ENCODE measurements around the gene PTH1R. TPM values are rescaled to one million over a fixed set of nuclear protein-coding genes. Genes with fewer than 3 reads are reported as not detected.
A peak's percentile ranks its signal among the peaks of the same experiment; 100 is the strongest.

PTH1R gene
- total RNA-seq, 2 donors from 2014 or later: 5.6 to 8.9 TPM

DNA sequence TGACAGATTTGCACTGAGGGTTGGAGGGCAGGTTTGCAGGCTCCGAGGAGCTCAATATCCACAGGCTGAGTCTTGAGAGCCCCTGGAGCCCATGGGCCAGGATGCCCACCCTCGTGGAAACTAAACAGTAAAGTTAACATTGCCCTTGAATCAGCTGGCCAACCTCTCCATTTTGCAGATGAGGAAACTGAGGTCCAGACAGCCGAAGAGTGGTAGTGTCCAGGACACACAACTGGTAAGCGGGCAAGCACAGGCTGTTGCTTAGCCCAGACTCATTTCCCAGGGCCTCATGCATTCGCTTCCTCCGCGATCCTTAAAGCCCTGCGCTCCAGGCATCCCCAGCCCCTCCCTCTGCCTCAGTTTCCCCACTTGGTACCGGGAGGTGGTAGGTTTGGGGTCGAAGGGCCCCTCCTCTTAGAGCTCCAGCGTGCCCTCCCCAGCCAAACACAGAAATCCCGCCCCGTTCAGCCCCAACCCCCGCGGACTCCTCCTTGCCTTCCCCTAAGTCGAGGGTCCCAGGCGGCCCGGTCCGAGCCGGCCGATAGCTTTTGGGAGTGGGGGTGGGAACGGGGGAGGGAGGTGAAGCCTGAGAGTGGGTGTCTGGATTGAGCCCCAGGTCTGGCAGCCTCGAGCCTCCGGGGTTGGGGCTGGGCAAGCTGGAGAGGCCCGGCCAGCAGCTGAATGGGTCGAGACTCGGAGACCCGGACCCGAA, 3.5 kb downstream of the PTH1R start:
- ATAC-seq (ENCODE audit: insufficient number of reproducible peaks, low FRiP score, low read depth): no peak
- peaks cover 3 to 27% of the 10 kb centered on the region in 2 donors for H3K4me1 ChIP-seq (ENCODE audit: control insufficient read depth in 1 of 2, low read depth in 2 of 2)

DNA sequence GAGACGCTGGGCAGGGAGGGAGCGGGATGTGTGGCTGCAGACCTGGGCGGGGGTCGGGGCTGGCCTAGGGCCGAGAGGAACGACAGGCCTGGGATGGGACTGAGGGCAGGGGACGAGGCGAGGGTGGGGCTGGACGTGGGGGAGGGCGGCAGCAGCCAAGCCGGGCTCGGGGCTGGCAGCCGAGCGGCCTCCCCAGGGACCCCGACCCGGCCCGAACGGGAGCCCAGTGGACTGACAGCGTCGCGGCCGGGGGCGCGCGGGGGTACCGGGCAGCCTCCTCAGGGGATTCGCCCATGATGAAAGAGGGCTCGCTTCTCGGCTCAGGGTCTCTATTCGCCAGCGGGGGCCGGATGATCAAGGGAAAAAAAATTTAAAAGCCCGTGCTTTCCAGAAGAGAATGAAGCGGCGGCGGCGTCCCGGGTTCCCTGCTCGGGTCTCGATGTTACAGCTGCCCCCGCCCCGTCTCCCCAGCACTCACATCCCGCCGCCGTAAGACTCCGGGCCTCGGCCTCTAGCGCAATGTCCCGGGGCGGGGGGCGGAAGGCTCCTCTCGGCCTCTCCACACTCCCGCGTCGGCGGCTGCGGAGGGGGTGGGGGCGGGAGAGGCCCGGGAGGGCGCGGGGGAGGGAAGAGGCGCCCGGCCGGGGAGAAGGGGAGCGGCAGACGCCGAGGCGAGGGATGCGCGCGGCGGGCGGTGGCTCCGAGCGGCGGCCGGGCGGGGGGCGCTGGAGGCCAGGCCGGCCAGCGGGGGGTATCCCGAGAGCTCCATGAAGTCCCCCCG, 4.3 kb downstream of the PTH1R start:
- H3K27me3 ChIP-seq (replicated peaks; ENCODE audit: insufficient read depth): no peaks in the 10 kb centered on the region
- no peaks in the 10 kb centered on the region for H3K36me3 ChIP-seq
- TF ChIP-seq, protein P1, sequence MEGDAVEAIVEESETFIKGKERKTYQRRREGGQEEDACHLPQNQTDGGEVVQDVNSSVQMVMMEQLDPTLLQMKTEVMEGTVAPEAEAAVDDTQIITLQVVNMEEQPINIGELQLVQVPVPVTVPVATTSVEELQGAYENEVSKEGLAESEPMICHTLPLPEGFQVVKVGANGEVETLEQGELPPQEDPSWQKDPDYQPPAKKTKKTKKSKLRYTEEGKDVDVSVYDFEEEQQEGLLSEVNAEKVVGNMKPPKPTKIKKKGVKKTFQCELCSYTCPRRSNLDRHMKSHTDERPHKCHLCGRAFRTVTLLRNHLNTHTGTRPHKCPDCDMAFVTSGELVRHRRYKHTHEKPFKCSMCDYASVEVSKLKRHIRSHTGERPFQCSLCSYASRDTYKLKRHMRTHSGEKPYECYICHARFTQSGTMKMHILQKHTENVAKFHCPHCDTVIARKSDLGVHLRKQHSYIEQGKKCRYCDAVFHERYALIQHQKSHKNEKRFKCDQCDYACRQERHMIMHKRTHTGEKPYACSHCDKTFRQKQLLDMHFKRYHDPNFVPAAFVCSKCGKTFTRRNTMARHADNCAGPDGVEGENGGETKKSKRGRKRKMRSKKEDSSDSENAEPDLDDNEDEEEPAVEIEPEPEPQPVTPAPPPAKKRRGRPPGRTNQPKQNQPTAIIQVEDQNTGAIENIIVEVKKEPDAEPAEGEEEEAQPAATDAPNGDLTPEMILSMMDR (IDR thresholded peaks at IDR 0.05): no peak
- no peak for ATAC-seq (ENCODE audit: insufficient number of reproducible peaks, low FRiP score, low read depth)
- H3K4me3 ChIP-seq: peak overlapping the region; percentile 93
- peaks cover 3 to 27% of the 10 kb centered on the region in 2 donors for H3K4me1 ChIP-seq (ENCODE audit: control insufficient read depth in 1 of 2, low read depth in 2 of 2)
- DNase-seq (ENCODE audit: low spot score): no peak
- H3K27ac ChIP-seq: peak overlapping the region; percentile 45 to 65
- H3K9me3 ChIP-seq: no peaks in the 10 kb centered on the region

More for the DNA sequence above, 3.5 kb downstream of the PTH1R start:
- Histone ChIP-seq H3K27me3 (replicated peaks; ENCODE audit: insufficient read depth) (no peaks in the 10 kb centered on the region), H3K27ac (peak overlapping the region; percentile 15 to 41), H3K4me3 (peak overlapping the region; percentile 93), H3K9me3 (no peaks in the 10 kb centered on the region), H3K36me3 (no peaks in the 10 kb centered on the region)
- DNase-seq (ENCODE audit: low spot score): no peak
- TF ChIP-seq, protein P1 (IDR thresholded peaks at IDR 0.05): no peak

DNA sequence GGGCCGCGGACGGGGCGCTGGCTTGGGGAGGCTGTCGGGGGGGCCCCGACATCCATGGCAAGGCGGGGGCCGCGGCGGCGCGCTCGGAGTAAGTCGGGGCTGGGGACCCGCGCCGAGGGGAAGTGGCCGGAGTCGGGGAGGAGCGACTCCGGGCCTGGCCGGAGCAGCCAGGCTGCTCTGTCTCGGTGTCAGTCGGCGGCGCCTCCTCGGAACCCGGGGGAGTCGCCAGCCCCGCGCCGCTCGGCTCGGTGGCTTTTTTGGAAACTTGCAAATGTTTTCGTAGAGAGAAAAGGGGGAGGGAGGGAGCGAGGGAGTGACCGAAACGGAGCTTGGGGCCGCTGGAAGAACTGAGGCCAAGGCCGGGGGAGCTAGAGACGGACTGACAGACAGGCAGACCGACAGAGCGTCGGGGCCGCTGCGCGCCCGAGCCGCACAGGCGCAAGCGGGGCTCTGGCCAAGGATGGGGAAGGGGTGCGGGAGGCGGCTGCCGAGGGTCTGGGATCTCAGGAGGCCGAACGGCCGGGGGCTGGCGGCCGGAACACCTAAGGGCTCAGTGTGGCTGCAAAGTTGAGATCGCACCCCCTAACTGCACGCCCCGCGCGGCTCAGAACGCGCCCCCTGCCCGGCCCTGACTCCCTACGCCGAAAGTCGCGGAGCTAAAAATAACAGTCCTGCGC, 5.0 kb downstream of the PTH1R start:
- Histone ChIP-seq H3K27me3 (replicated peaks; ENCODE audit: insufficient read depth) (no peaks in the 10 kb centered on the region), H3K4me1 (ENCODE audit: control insufficient read depth in 1 of 2, low read depth in 2 of 2) (peaks cover 3 to 27% of the 10 kb centered on the region in 2 donors), H3K4me3 (peak overlapping the region; percentile 93), H3K36me3 (no peaks in the 10 kb centered on the region), H3K9me3 (no peaks in the 10 kb centered on the region), H3K27ac (peak overlapping the region; percentile 45 to 65)
- TF ChIP-seq, protein P1 (IDR thresholded peaks at IDR 0.05): no peak
- DNase-seq (ENCODE audit: low spot score): no peak
- ATAC-seq (ENCODE audit: insufficient number of reproducible peaks, low FRiP score, low read depth): no peak

DNA sequence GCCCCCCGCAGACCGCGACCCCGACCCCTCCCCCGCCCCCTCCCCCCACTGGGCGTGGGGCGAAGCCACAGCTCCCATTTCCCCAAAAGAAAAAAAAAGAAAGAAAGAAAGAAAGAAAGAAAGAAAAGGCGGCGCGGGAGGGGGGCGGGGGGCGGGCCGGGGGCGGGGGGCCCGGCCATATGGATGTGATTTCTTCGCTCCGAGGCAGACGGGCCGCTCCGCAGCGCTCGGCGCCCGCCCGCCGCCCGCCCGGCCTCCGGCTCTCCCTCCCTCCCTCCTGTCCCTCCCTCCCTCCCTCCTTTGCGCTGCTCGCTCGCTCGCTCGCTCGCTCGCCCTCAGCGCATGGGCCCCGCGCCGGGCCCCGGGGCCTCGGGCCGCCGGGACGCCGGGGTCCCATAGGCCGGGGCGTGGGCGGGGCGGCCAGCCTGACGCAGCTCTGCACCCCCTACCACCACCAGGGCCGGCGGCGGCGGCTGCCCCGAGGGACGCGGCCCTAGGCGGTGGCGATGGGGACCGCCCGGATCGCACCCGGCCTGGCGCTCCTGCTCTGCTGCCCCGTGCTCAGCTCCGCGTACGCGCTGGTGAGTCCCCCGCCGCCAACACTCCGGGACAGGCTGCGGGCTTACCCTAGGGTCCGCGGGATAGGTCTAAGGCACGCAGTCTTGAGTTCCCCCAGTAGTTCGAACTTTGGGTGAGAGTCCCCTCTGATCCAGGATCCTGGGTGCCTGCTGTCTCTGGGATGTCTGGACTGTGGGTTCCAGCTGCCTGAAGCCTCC, 5.7 kb downstream of the PTH1R start:
- H3K4me1 ChIP-seq (ENCODE audit: control insufficient read depth in 1 of 2, low read depth in 2 of 2): peaks cover 3 to 27% of the 10 kb centered on the region in 2 donors
- peak overlapping the region; percentile 93 for H3K4me3 ChIP-seq
- no peaks in the 10 kb centered on the region for H3K9me3 ChIP-seq
- no peaks in the 10 kb centered on the region for H3K36me3 ChIP-seq
- no peak overlapping the region for H3K27ac ChIP-seq
- no peak for ATAC-seq (ENCODE audit: insufficient number of reproducible peaks, low FRiP score, low read depth)
- H3K27me3 ChIP-seq (replicated peaks; ENCODE audit: insufficient read depth): no peaks in the 10 kb centered on the region
- no peak for DNase-seq (ENCODE audit: low spot score)
- TF ChIP-seq, protein P1 (IDR thresholded peaks at IDR 0.05): no peak

Data from thoracic aorta (tissue), 2 donors.